CD8-positive, alpha-beta memory T cell (primary cell): ENCODE data around the gene KCNAB3. TPM values are rescaled to one million over a fixed set of nuclear protein-coding genes. Genes with fewer than 3 reads are reported as not detected.

Experiments
- CTCF ChIA-PET: fragments of 350-600 bp; sonication (Branson Sonifier 250); formaldehyde crosslinking; loops from one replicate; lab custom pipeline; 2021; ENCODE audit warnings: antibody characterized with exemption; lab: Charles Lee
- POLR2A ChIA-PET: fragments of 350-600 bp; sonication (Branson Sonifier 250); formaldehyde crosslinking; loops from one replicate; lab custom pipeline; 2021; ENCODE audit warnings: antibody characterized with exemption; lab: Charles Lee
- DNase-seq, 5 donors: peaks; one replicate each; pipeline versions ENCODE4 v3.0.0 to v3.0.0-alpha.2; 2020 to 2022; ENCODE audit warnings: mixed read lengths in 1 of 5
- H3K27ac ChIP-seq: one replicate; pipeline ENCODE4 v1.7.0; 2013; ENCODE audit warnings: low read depth, mild to moderate bottlenecking, low read length, moderate library complexity
- H3K27me3 ChIP-seq: 2 replicates; pipeline ENCODE4 v1.7.0; 2013; ENCODE audit warnings: low read length, mild to moderate bottlenecking; ENCODE audit not compliant: insufficient read depth, poor library complexity, severe bottlenecking
- H3K36me3 ChIP-seq: 2 replicates; pipeline ENCODE4 v1.7.0; 2013; ENCODE audit warnings: mild to moderate bottlenecking, low read length, moderate library complexity; ENCODE audit not compliant: insufficient read depth
- H3K4me1 ChIP-seq: 2 replicates; pipeline ENCODE4 v1.7.0; 2013; ENCODE audit warnings: mild to moderate bottlenecking, low read length, moderate library complexity; ENCODE audit not compliant: insufficient read depth
- H3K4me3 ChIP-seq: 2 replicates; pipeline ENCODE4 v1.7.0; 2013; ENCODE audit warnings: mild to moderate bottlenecking, low read length
- H3K9me3 ChIP-seq: 2 replicates; pipeline ENCODE4 v1.7.0; 2013; ENCODE audit warnings: mild to moderate bottlenecking, low read length
- H3K27ac Mint-ChIP-seq, 8 donors: one replicate each; pipeline ENCODE4 v1.8.0; 2020 to 2021; ENCODE audit warnings: mixed read lengths in 8 of 8, mild to moderate bottlenecking in 6 of 8, inconsistent platforms in 3 of 8, moderate library complexity in 3 of 8
- H3K27me3 Mint-ChIP-seq, 2 donors: one replicate each; pipeline ENCODE4 v1.8.0; 2020 to 2021; ENCODE audit warnings: mixed read lengths in 2 of 2, mild to moderate bottlenecking in 1 of 2, moderate library complexity in 1 of 2
- H3K36me3 Mint-ChIP-seq, 3 donors: one replicate each; pipeline ENCODE4 v1.8.0; 2020 to 2021; ENCODE audit warnings: mixed read lengths in 3 of 3, inconsistent platforms in 1 of 3, mild to moderate bottlenecking in 1 of 3
- H3K4me1 Mint-ChIP-seq, 3 donors: one replicate each; pipeline ENCODE4 v1.8.0; 2020 to 2021; ENCODE audit warnings: mixed read lengths in 3 of 3, inconsistent platforms in 1 of 3, mild to moderate bottlenecking in 1 of 3
- H3K4me3 Mint-ChIP-seq, 7 donors: one replicate each; pipeline ENCODE4 v1.8.0; 2020 to 2021; ENCODE audit warnings: mixed read lengths in 7 of 7, mild to moderate bottlenecking in 6 of 7, moderate library complexity in 4 of 7, inconsistent platforms in 2 of 7
- H3K9me3 Mint-ChIP-seq, 5 donors: one replicate each; pipeline ENCODE4 v1.8.0; 2020 to 2022; ENCODE audit warnings: mixed read lengths in 5 of 5, mild to moderate bottlenecking in 3 of 5, moderate library complexity in 2 of 5, inconsistent platforms in 1 of 5
- polyA plus RNA-seq: library from polyadenylated mRNA; unstranded; fragments of 300-500 nt; fragmentation: Illumina TruSeq; gene quantifications from one replicate; pipeline ENCODE4 v1.2.3, GENCODE V29; 2021
- total RNA-seq, 2 experiments: library from RNA; stranded (reverse); gene quantifications; one replicate each; pipeline ENCODE4 v1.2.3, GENCODE V29; 2021

Gene KCNAB3
- total and polyA plus RNA-seq, 3 experiments from 2014 or later = 5.6 to 6.7 TPM; not detected in 1

GRCh38 chr17:7882068-7882467 lies 47.6 kb downstream of the KCNAB3 start:
- Mint-ChIP-seq H3K27me3 (peaks cover 0 to 3% of the 10 kb centered on the region in 2 donors), H3K4me3 (no peak overlapping the region), H3K36me3 (peaks cover 0 to 15% (median 0%) of the 10 kb centered on the region in 3 donors), H3K9me3 (peaks cover 0 to 2% (median 0%) of the 10 kb centered on the region in 5 donors), H3K27ac (no peak overlapping the region), H3K4me1 (peaks cover 6 to 11% (median 7%) of the 10 kb centered on the region in 3 donors)
- ChIA-PET CTCF (no interaction called here), POLR2A (no interaction called here)
- H3K27ac ChIP-seq = no peak overlapping the region
- DNase-seq = no peak
- H3K4me1 ChIP-seq = peaks cover 53% of the 10 kb centered on the region
- H3K9me3 ChIP-seq = no peaks in the 10 kb centered on the region
- no peaks in the 10 kb centered on the region for H3K27me3 ChIP-seq
- H3K4me3 ChIP-seq = no peak overlapping the region
- peaks cover 4% of the 10 kb centered on the region for H3K36me3 ChIP-seq

- Histone ChIP-seq H3K4me1 (peaks cover 47% of the 10 kb centered on the region), H3K27me3 (no peaks in the 10 kb centered on the region), H3K4me3 (no peak overlapping the region), H3K9me3 (no peaks in the 10 kb centered on the region), H3K27ac (no peak overlapping the region), H3K36me3 (peaks cover 4% of the 10 kb centered on the region)
- peaks cover 8 to 10% (median 8%) of the 10 kb centered on the region in 3 donors for H3K4me1 Mint-ChIP-seq
- POLR2A ChIA-PET = no interaction called here
- peaks cover 0 to 3% of the 10 kb centered on the region in 2 donors for H3K27me3 Mint-ChIP-seq
- no peak overlapping the region for H3K4me3 Mint-ChIP-seq
- no peak for DNase-seq
- H3K36me3 Mint-ChIP-seq = peaks cover 0 to 16% (median 0%) of the 10 kb centered on the region in 3 donors
- CTCF ChIA-PET = no interaction called here
- no peak overlapping the region for H3K27ac Mint-ChIP-seq
- H3K9me3 Mint-ChIP-seq = peaks cover 0 to 2% (median 0%) of the 10 kb centered on the region in 5 donors
Measured at GRCh38 chr17:7881276-7882054, 48.2 kb downstream of the KCNAB3 start.

- POLR2A ChIA-PET = no interaction called here
- H3K9me3 ChIP-seq = no peaks in the 10 kb centered on the region
- CTCF ChIA-PET = interaction anchor here (1.3 kb wide), 1 partner anchor 110 kb away, joined by 4 read pairs; no protein-coding TSS in a partner anchor
- Mint-ChIP-seq H3K36me3 (peaks cover 0 to 14% (median 2%) of the 10 kb centered on the region in 3 donors), H3K27ac (no peak overlapping the region), H3K27me3 (no peaks in the 10 kb centered on the region), H3K4me3 (no peak overlapping the region), H3K4me1 (peaks cover 7 to 17% (median 13%) of the 10 kb centered on the region in 3 donors), H3K9me3 (no peaks in the 10 kb centered on the region)
- peaks cover 4% of the 10 kb centered on the region for H3K36me3 ChIP-seq
- H3K27me3 ChIP-seq = no peaks in the 10 kb centered on the region
- H3K27ac ChIP-seq = no peak overlapping the region
- DNase-seq = no peak
- H3K4me1 ChIP-seq = peaks cover 45% of the 10 kb centered on the region
- H3K4me3 ChIP-seq = no peak overlapping the region
Measured at GRCh38 chr17:7880076-7880868, 49.4 kb downstream of the KCNAB3 start.

DNA sequence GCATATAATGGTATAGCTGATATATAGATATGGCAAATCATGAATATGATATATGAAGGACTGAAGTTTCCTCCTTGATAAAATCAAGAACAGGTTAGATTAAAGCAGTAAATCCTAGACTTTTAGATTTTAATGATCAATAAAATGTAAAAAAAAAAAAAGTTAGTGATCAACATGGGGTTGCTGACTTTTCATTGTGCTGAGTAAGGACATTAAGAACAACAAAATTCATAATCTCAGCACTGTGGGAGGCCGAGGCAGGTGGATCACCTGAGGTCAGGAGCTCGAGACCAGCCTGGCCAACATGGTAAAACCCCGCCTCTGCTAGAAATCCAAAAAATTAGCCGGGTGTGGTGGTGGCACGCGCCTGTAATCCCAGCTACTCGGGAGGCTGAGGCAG lies 51.4 kb downstream of the KCNAB3 start:
- CTCF ChIA-PET = interaction anchor here (1.7 kb wide), 1 partner anchor 112 kb away, joined by 6 read pairs; no protein-coding TSS in a partner anchor
- no peaks in the 10 kb centered on the region for H3K9me3 Mint-ChIP-seq
- H3K4me3 Mint-ChIP-seq = no peak overlapping the region
- Histone ChIP-seq H3K4me1 (peaks cover 36% of the 10 kb centered on the region), H3K9me3 (no peaks in the 10 kb centered on the region), H3K4me3 (no peak overlapping the region), H3K27me3 (no peaks in the 10 kb centered on the region), H3K36me3 (peaks cover 4% of the 10 kb centered on the region), H3K27ac (no peak overlapping the region)
- no peaks in the 10 kb centered on the region for H3K27me3 Mint-ChIP-seq
- peaks cover 9 to 15% (median 12%) of the 10 kb centered on the region in 3 donors for H3K4me1 Mint-ChIP-seq
- POLR2A ChIA-PET = no interaction called here
- DNase-seq = no peak
- H3K27ac Mint-ChIP-seq = no peak overlapping the region
- peaks cover 0 to 27% (median 6%) of the 10 kb centered on the region in 3 donors for H3K36me3 Mint-ChIP-seq

DNA sequence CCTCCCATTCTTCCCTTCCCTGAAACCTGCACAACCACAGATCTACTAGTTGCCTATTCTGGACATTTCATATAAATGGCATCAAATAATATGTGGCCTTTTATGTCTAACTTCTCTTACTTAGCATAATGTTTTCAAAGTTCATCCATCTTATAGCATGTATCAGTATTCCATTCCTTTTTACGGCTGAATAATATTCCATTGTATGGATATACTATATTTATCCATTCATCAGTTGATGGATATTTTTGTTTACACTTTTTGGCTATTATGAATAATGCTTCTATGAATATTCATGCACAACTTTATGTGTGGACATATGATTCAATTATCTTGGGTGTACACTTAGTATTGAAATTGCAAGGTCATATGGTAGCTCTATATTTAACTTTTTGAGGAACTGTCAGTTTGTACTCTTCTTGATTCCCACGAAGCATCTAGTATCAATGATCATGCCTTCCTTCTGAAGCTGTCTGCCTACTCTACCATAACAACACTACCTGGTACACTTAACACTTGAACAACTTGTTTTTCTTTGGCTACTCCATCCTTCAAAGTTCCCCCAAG lies 53.8 kb downstream of the KCNAB3 start:
- CTCF ChIA-PET = interaction anchor here (1.2 kb wide), 1 partner anchor 9 kb away, joined by 3 read pairs; no protein-coding TSS in a partner anchor
- Histone ChIP-seq H3K4me1 (peaks cover 13% of the 10 kb centered on the region), H3K27me3 (no peaks in the 10 kb centered on the region), H3K27ac (no peak overlapping the region), H3K4me3 (no peak overlapping the region), H3K9me3 (no peaks in the 10 kb centered on the region), H3K36me3 (no peaks in the 10 kb centered on the region)
- POLR2A ChIA-PET = no interaction called here
- Mint-ChIP-seq H3K4me1 (peaks cover 11 to 19% (median 12%) of the 10 kb centered on the region in 3 donors), H3K9me3 (no peaks in the 10 kb centered on the region), H3K27me3 (no peaks in the 10 kb centered on the region), H3K27ac (peak overlapping the region in 5 of 8 donors; percentile 0 to 81 (median 29)), H3K36me3 (peaks cover 0 to 40% (median 11%) of the 10 kb centered on the region in 3 donors), H3K4me3 (no peak overlapping the region)
- no peak for DNase-seq

DNA sequence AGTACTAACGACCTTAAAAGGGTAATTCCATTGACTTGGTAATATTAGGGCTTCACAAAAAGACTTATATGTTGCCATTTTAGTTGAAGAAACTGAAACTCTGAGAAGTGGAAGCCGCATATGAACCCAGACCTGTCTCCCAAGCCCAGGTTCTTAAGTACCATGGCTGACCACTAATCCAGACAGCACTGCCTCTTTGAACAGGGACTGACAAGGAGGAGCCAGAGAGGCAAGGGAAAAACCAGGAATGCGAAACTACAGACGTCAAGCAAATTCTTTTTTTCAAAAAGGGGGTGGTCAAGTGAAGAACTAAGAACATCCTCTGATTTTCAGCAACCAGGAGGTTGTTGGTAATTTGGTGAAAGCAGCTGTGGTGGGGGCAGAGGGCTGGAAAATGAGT lies 56.6 kb downstream of the KCNAB3 start:
- peak overlapping the region in 4 of 8 donors; percentile 35 to 72 (median 72) for H3K27ac Mint-ChIP-seq
- H3K4me1 Mint-ChIP-seq = peaks cover 21 to 35% (median 22%) of the 10 kb centered on the region in 3 donors
- Histone ChIP-seq H3K27ac (no peak overlapping the region), H3K9me3 (no peaks in the 10 kb centered on the region), H3K4me3 (no peak overlapping the region), H3K4me1 (peaks cover 11% of the 10 kb centered on the region), H3K27me3 (no peaks in the 10 kb centered on the region), H3K36me3 (no peaks in the 10 kb centered on the region)
- peaks cover 0 to 34% (median 11%) of the 10 kb centered on the region in 3 donors for H3K36me3 Mint-ChIP-seq
- H3K4me3 Mint-ChIP-seq = no peak overlapping the region
- POLR2A ChIA-PET = no interaction called here
- no peaks in the 10 kb centered on the region for H3K9me3 Mint-ChIP-seq
- DNase-seq = no peak
- no peaks in the 10 kb centered on the region for H3K27me3 Mint-ChIP-seq
- CTCF ChIA-PET = no interaction called here
